Mesothelial cell of epicardium (in vitro differentiated cells): ENCODE measurements around the gene MCRIP2. TPM values are rescaled to one million over a fixed set of nuclear protein-coding genes. Genes with fewer than 3 reads are reported as not detected.
"Not testable (repeated sequence)": the region's sequence is repeated elsewhere in the genome, so short reads cannot be mapped to it uniquely, and the experiment has no call there.

Experiments used
- DNase-seq, 2 experiments: peaks; one replicate each; pipeline ENCODE4 v3.0.0; 2021; ENCODE audit warnings: low spot score in 2 of 2; ENCODE audit not compliant: unreplicated experiment in 2 of 2
- H3K27ac Mint-ChIP-seq: 2 replicates; pipeline ENCODE4 v1.8.0; 2021; ENCODE audit warnings: mixed read lengths
- H3K27me3 Mint-ChIP-seq: 2 replicates; pipeline ENCODE4 v1.8.0; 2021; ENCODE audit warnings: low read depth, mixed read lengths
- H3K36me3 Mint-ChIP-seq: 2 replicates; pipeline ENCODE4 v1.8.0; 2021; ENCODE audit warnings: mixed read lengths
- H3K4me1 Mint-ChIP-seq: 2 replicates; pipeline ENCODE4 v1.8.0; 2021; ENCODE audit warnings: mixed read lengths
- H3K4me3 Mint-ChIP-seq: 2 replicates; pipeline ENCODE4 v1.8.0; 2021; ENCODE audit warnings: mild to moderate bottlenecking, moderate library complexity, mixed read lengths
- H3K9me3 Mint-ChIP-seq: 2 replicates; pipeline ENCODE4 v1.8.0; 2021; ENCODE audit warnings: mixed read lengths
- total RNA-seq: library from RNA; stranded (reverse); gene quantifications from 3 replicates; pipeline ENCODE4 v1.2.1, GENCODE V29; 2021
- TF ChIP-seq, protein P1 (sequence below): fragments of 200-600 bp; sonication (generic); IDR thresholded peaks from one replicate; pipeline ENCODE4 v1.5.0; 2021; ENCODE audit warnings: antibody characterized with exemption; ENCODE audit not compliant: unreplicated experiment

The MCRIP2 gene
- total RNA-seq, 1 donor from 2014 or later, result 20.5 TPM

DNA sequence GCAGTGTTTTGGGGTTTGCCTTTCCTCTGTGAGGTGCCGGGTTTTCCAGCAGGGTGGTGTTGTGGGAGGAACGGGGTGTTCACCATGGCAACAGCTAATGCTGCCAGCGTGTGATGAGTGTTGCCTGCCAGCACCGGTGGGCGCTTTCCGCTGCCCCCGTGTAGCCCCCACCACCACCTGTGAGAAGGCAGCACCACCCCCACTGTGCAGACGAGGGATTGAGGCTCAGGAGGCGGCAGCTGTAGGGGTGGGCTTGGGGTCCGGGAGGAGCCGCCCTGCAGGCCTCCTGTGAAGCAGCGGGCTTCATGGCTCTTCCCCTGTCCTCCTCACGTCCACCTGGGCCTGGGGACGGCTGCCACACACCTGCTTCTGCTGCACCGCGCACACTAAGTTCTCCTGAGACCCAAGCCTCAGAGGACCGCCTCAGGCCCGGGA is 46.5 kb upstream of the MCRIP2 start:
- H3K36me3 Mint-ChIP-seq, result peaks cover 16% of the 10 kb centered on the region
- H3K27me3 Mint-ChIP-seq, result no peaks in the 10 kb centered on the region
- no peak overlapping the region for H3K4me3 Mint-ChIP-seq
- no peak overlapping the region for H3K27ac Mint-ChIP-seq
- peaks cover 31% of the 10 kb centered on the region for H3K4me1 Mint-ChIP-seq
- H3K9me3 Mint-ChIP-seq, result no peaks in the 10 kb centered on the region
- TF ChIP-seq, protein P1, sequence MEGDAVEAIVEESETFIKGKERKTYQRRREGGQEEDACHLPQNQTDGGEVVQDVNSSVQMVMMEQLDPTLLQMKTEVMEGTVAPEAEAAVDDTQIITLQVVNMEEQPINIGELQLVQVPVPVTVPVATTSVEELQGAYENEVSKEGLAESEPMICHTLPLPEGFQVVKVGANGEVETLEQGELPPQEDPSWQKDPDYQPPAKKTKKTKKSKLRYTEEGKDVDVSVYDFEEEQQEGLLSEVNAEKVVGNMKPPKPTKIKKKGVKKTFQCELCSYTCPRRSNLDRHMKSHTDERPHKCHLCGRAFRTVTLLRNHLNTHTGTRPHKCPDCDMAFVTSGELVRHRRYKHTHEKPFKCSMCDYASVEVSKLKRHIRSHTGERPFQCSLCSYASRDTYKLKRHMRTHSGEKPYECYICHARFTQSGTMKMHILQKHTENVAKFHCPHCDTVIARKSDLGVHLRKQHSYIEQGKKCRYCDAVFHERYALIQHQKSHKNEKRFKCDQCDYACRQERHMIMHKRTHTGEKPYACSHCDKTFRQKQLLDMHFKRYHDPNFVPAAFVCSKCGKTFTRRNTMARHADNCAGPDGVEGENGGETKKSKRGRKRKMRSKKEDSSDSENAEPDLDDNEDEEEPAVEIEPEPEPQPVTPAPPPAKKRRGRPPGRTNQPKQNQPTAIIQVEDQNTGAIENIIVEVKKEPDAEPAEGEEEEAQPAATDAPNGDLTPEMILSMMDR, result no peak
- no peak for DNase-seq

DNA sequence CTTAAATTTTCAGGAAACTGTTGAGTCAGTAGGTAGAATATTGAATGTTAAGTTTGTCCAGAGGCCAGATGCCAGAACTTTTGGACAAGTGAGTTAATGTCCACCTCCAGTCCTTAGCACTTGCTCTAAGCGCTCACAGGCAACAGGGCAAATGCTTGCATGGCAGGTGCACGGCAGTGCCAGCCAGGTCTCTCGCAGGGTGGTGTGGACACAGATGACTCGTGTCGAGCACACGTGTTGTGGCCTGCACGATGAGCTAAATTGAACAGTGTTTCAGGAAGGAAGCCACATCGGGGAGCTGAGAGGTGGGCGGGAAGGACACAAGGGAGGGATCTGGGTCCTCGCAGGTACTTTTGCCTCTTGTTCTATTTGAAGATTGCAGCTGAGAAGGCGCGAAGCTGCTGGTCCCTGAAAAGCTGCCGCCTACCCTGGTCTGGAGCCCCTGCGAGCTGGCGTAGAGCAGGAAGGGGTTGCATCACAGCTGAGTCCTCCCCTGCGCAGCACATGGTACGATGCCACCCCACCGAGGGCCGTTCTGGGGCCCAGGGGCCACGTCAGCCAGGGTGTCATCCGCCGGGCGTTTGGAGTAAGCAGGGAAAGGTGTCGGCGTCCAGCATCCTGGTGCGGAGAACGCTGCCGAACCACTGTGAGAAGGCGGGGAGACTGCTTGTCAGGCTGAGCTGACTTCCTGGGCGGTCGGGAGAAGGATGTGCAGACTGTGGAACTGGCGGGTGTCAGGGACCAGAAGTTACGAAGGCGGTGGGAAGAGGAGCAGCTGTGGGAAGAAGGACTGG is 45.5 kb upstream of the MCRIP2 start:
- no peaks in the 10 kb centered on the region for H3K27me3 Mint-ChIP-seq
- no peak for DNase-seq
- peaks cover 23% of the 10 kb centered on the region for H3K4me1 Mint-ChIP-seq
- no peak overlapping the region for H3K27ac Mint-ChIP-seq
- H3K9me3 Mint-ChIP-seq, result no peaks in the 10 kb centered on the region
- H3K36me3 Mint-ChIP-seq, result peaks cover 16% of the 10 kb centered on the region
- TF ChIP-seq, protein P1, result no peak
- H3K4me3 Mint-ChIP-seq, result no peak overlapping the region

DNA sequence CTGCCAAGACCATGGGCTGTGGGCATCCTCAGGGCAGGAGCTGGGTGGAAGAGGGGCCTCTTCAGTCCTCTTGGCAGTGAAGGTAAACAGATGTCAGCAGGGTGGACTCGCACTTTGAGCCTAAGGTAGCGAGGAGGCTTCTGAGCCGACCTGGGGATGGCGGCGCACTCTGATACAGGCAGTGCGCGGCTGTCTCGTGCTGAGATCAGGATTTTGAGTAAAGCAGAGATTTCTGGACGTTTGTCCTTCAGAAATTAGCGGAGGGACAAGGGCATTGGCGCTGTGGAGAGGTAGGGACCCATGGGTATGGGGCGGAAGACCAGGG is 44.9 kb upstream of the MCRIP2 start:
- Mint-ChIP-seq H3K9me3 (no peaks in the 10 kb centered on the region), H3K27me3 (no peaks in the 10 kb centered on the region), H3K4me1 (peaks cover 20% of the 10 kb centered on the region), H3K36me3 (peaks cover 16% of the 10 kb centered on the region), H3K4me3 (no peak overlapping the region), H3K27ac (no peak overlapping the region)
- DNase-seq, result no peak
- TF ChIP-seq, protein P1, result no peak

DNA sequence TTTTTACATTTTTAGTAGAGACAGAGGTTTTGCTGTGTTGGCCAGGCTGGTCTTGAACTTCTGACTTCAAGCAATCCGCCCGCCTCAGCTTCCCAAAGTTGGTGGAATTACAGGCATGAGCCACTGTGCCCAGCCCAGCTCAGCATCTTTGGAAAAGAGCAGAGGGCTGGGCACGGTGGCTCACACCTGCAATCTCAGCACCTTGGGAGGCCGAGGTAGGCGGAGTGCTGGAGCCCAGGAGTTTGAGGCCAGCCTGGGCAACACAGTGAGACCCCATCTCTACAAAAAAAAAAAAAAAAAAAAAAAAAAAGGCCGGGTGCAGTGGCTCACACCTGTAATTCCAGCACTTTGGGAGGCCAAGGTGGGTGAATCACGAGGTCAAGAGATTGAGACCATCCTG is 44.0 kb upstream of the MCRIP2 start:
- not testable (repeated sequence) for H3K27ac Mint-ChIP-seq, H3K4me3 Mint-ChIP-seq, DNase-seq, H3K27me3 Mint-ChIP-seq, H3K9me3 Mint-ChIP-seq
- Mint-ChIP-seq H3K36me3 (peaks cover 16% of the 10 kb centered on the region), H3K4me1 (peaks cover 12% of the 10 kb centered on the region)

DNA sequence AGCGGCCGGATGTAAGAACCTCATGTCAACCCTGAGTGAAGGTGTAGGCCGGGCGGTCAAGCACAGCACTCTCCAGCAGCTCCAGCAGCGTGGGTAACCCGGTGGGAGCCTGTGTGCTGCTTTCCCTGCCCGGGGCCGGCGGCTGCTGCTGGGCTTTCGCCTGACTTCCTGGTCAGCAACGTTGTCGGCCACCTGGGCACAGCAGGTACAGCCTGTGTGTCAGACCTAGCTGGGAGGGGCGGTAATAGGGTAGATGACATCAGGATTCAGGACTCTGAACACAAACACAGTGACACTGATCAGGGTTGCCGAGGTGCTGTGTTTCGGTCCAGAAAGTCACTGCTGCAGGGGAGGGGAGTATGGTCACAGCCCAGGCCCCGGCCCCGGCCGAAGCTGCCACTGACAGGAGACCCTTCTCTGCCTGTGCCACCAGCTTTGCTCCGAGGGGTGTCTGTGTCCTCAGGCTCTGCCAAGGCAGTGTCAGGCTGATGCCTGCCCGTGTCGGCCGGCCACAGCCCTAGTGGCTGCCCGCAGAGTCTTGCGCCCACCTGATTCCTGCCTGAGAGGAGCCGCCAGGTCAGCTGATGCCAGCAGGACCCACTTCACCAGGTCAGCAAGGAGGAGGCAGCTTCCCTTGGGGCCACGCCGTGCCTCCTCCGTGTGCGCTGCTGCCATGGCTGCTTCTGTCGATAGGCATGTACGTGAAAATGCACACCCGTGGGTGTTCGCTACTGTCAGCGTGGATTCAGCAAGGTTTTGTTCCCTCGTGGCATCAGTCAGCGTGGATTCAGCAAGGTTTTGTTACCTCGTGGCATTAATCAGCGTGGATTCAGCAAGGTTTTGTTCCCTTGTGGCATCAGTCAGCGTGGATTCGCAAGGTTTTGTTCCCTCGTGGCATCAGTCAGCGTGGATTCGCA is 42.5 kb upstream of the MCRIP2 start:
- Mint-ChIP-seq H3K9me3 (no peaks in the 10 kb centered on the region), H3K4me3 (no peak overlapping the region), H3K27me3 (no peaks in the 10 kb centered on the region), H3K36me3 (peaks cover 24% of the 10 kb centered on the region), H3K27ac (no peak overlapping the region), H3K4me1 (peaks cover 1% of the 10 kb centered on the region)
- TF ChIP-seq, protein P1, result no peak
- no peak for DNase-seq

DNA sequence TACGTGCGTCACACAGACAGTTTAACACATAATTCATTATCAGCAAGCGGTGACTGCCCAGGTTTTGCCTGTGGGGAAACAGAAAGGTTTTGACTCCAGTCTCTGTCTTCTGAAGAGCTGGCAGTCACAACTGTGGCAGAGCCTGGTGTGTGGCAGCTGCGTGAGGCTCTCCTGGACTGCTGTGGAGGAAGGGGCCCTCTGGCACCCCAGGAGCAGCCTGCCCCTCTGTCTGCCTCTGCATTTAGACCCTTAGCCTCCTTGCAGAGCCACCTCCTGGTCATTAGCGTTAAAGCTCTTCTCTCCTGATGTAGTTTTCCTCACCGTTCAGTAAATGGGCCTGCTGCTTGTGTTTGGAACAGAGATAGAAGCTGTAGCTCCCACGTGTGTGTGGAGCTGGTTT is 40.8 kb upstream of the MCRIP2 start:
- H3K4me3 Mint-ChIP-seq, result no peak overlapping the region
- peaks cover 4% of the 10 kb centered on the region for H3K9me3 Mint-ChIP-seq
- H3K4me1 Mint-ChIP-seq, result no peaks in the 10 kb centered on the region
- no peaks in the 10 kb centered on the region for H3K27me3 Mint-ChIP-seq
- H3K27ac Mint-ChIP-seq, result no peak overlapping the region
- TF ChIP-seq, protein P1, result no peak
- DNase-seq, result no peak
- H3K36me3 Mint-ChIP-seq, result peaks cover 28% of the 10 kb centered on the region
